Nephron (organoid): ENCODE data around the gene ASCL5.

Experiments used
- H3K27ac Mint-ChIP-seq, 3 experiments: 2 replicates each; pipeline ENCODE4 v1.8.0; 2020; ENCODE audit warnings: mixed read lengths in 3 of 3, mild to moderate bottlenecking in 2 of 3, moderate library complexity in 1 of 3
- H3K27me3 Mint-ChIP-seq: 2 replicates; pipeline ENCODE4 v1.8.0; 2021; ENCODE audit warnings: low read depth, mild to moderate bottlenecking, moderate library complexity, mixed read lengths
- H3K36me3 Mint-ChIP-seq: 2 replicates; pipeline ENCODE4 v1.8.0; 2020; ENCODE audit warnings: low read depth, mixed read lengths
- H3K4me1 Mint-ChIP-seq: 2 replicates; pipeline ENCODE4 v1.8.0; 2020; ENCODE audit warnings: mixed read lengths
- H3K4me3 Mint-ChIP-seq, 3 experiments: 2 replicates each; pipeline ENCODE4 v1.8.0; 2020; ENCODE audit warnings: mild to moderate bottlenecking in 3 of 3, mixed read lengths in 3 of 3, moderate library complexity in 2 of 3
- H3K9me3 Mint-ChIP-seq: 2 replicates; pipeline ENCODE4 v1.8.0; 2020; ENCODE audit warnings: mixed read lengths
- CTCF ChIP-seq, 3 experiments: fragments of 200-600 bp; sonication (generic); IDR thresholded peaks; one replicate each; pipeline ENCODE4 v1.5.0; 2021; ENCODE audit warnings: antibody characterized with exemption in 3 of 3; ENCODE audit not compliant: unreplicated experiment in 3 of 3

Gene ASCL5

DNA sequence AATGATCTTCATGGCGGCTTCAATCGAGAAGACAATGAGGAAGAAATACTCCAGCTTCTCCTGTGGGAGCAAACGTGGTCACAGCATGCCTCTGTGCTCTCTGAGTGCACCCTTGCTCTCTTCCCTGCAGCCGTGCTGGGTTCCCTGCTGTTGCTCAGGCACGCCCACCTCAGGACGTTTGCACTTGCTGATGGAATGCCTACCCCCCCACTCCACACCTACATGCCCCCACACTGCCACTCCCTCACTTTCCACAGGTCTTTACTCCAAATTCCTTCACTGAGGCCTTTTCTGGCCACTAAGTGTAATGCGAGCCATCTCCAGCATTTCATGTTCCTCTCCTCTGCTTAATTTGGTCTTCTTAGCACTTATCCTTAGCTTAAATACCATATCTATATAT lies 33.0 kb downstream of the ASCL5 start:
- Mint-ChIP-seq H3K27ac (peak overlapping the region in 2 of 3 experiments; percentile 43 to 44), H3K4me1 (peaks cover 97% of the 10 kb centered on the region), H3K27me3 (no peaks in the 10 kb centered on the region), H3K4me3 (peak overlapping the region in 1 of 3 experiments; percentile 41), H3K9me3 (no peaks in the 10 kb centered on the region), H3K36me3 (no peaks in the 10 kb centered on the region)
- no peak for TF ChIP-seq CTCF (IDR thresholded peaks at IDR 0.05; ENCODE audit: unreplicated experiment in 3 of 3)

GRCh38 chr1:201093561-201093960 lies 33.4 kb downstream of the ASCL5 start:
- H3K36me3 Mint-ChIP-seq: no peaks in the 10 kb centered on the region
- TF ChIP-seq CTCF (IDR thresholded peaks at IDR 0.05; ENCODE audit: unreplicated experiment in 3 of 3): no peak
- H3K27me3 Mint-ChIP-seq: no peaks in the 10 kb centered on the region
- no peaks in the 10 kb centered on the region for H3K9me3 Mint-ChIP-seq
- peaks cover 94% of the 10 kb centered on the region for H3K4me1 Mint-ChIP-seq
- H3K27ac Mint-ChIP-seq: no peak overlapping the region
- no peak overlapping the region for H3K4me3 Mint-ChIP-seq

DNA sequence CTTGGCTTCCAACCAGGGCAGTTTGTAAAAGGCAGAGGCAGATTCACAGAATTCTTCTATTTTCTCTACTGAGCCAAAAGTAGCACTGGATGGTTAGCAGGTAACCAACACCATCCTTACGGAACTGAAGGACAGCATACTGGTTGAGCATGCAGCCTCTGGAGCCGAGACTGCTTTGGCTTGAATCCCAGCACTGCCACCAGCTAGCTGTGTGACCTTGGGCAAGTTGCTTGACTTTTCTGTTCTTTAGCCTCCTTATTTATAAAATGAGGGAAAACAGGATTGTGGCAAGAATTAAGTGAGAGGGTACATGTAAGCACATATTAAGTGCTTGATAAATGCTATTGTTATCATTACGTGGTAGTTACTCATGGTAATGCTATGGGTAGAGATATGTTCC lies 34.2 kb downstream of the ASCL5 start:
- H3K27me3 Mint-ChIP-seq: peaks cover 5% of the 10 kb centered on the region
- H3K4me1 Mint-ChIP-seq: peaks cover 92% of the 10 kb centered on the region
- H3K4me3 Mint-ChIP-seq: no peak overlapping the region
- no peaks in the 10 kb centered on the region for H3K36me3 Mint-ChIP-seq
- H3K9me3 Mint-ChIP-seq: no peaks in the 10 kb centered on the region
- no peak for TF ChIP-seq CTCF (IDR thresholded peaks at IDR 0.05; ENCODE audit: unreplicated experiment in 3 of 3)
- peak overlapping the region in 2 of 3 experiments; percentile 0 to 58 for H3K27ac Mint-ChIP-seq

GRCh38 chr1:201091256-201091655 lies 35.7 kb downstream of the ASCL5 start:
- H3K4me3 Mint-ChIP-seq: no peak overlapping the region
- H3K4me1 Mint-ChIP-seq: peaks cover 82% of the 10 kb centered on the region
- H3K27me3 Mint-ChIP-seq: peaks cover 5% of the 10 kb centered on the region
- no peaks in the 10 kb centered on the region for H3K9me3 Mint-ChIP-seq
- no peak for TF ChIP-seq CTCF (IDR thresholded peaks at IDR 0.05; ENCODE audit: unreplicated experiment in 3 of 3)
- no peaks in the 10 kb centered on the region for H3K36me3 Mint-ChIP-seq
- peak overlapping the region; percentile 45 to 88 (median 64) for H3K27ac Mint-ChIP-seq

- Mint-ChIP-seq H3K9me3 (no peaks in the 10 kb centered on the region), H3K36me3 (no peaks in the 10 kb centered on the region)
Observed at GRCh38 chr1:201090541-201090940, 36.4 kb downstream of the ASCL5 start.

More at GRCh38 chr1:201090541-201090940, 36.4 kb downstream of the ASCL5 start:
- Mint-ChIP-seq H3K4me1 (peaks cover 75% of the 10 kb centered on the region), H3K27me3 (peaks cover 5% of the 10 kb centered on the region), H3K4me3 (no peak overlapping the region), H3K27ac (peak overlapping the region; percentile 72 to 88 (median 83))
- TF ChIP-seq CTCF (IDR thresholded peaks at IDR 0.05; ENCODE audit: unreplicated experiment in 3 of 3): no peak
